DMS 273 (cell line): ENCODE data around the gene PAM16.
"Not testable (repeated sequence)": the region's sequence is repeated elsewhere in the genome, so short reads cannot be mapped to it uniquely, and the experiment has no call there.

Source experiments
- DNase-seq: peaks from one replicate; lab custom pipeline; 2025; ENCODE audit not compliant: unreplicated experiment; lab: John Stamatoyannopoulos, UW

PAM16 gene

DNA sequence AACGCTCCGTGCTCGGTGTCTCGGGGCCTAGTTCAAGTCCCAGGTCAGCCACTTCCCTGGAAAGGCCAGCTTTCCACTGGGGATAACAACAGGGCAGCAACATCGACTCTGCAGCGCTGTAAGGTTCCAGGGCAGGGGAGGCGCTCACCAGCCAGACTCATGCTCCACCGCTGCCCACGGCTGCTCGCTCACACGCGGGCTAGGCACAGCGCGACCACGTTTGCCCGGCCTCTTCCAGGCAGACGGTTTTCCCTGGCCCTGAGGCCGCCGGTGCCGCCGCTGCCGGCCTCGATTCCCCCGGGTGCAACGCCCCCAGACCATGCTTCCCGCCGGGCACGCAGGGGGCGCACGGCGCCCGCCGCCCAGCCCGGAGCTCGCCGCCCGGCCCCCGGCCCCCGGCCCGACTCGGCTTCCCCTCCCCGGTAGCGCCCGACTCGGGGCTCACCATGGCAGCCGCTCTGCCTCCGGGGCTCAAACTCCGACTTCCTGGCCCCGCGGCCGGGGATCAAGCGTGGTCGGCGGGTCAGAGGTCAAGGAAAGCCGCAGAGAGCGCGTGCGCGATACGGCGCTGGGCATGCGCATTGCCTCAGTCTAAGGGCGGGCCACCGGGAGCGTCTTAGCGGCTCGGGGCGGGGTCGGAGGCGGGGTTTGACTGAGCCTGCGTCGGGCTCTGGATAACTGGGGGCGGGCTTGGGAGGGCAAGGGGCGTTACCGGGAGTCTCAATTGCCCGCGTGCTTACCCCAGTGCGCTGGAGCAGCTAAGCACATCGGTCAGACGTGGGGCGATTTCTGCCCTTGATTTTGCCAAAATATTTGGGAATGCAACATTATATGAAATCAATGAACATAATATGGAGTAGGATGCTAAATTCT is at the start of gene PAM16:
TSS of gene PAM16 (minus strand) at position 535 of the 873 bp plus-strand sequence. CDS start at position 448, 87 bp downstream.
- DNase-seq, result peak; percentile 99

DNA sequence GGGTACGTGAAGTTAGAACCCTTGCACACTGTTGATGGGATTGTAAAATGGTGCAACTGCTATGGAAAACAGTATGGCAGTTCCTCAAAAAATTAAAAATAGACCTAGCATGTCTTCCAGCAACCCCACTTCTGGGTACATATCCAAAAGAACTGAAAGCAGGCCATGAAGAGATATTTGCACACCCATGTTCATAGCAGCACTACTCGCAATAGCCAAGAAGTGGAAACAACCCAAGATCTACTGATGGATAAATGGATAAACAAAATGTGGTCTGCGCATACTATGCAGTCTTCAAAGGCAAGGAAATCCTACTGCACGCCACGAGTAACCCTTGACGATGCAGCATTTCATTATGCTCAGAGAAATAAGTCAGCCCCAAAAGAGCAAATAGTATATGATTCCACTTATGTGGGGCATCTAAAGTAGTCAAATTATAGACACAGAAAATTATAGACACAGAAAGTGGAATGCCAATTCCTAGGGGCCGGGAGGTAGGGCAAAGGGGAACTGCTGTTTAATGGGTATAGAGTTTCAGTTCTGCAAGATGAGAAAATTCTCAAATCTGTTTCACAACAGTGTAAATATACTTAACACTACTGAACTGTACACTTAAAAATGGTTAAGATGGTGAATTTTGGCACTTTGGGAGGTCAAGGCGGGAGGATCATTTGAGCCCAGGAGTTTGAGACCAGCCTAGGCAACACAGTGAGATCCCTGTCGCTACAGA is 48.0 kb upstream of the PAM16 start:
- no peak for DNase-seq

DNA sequence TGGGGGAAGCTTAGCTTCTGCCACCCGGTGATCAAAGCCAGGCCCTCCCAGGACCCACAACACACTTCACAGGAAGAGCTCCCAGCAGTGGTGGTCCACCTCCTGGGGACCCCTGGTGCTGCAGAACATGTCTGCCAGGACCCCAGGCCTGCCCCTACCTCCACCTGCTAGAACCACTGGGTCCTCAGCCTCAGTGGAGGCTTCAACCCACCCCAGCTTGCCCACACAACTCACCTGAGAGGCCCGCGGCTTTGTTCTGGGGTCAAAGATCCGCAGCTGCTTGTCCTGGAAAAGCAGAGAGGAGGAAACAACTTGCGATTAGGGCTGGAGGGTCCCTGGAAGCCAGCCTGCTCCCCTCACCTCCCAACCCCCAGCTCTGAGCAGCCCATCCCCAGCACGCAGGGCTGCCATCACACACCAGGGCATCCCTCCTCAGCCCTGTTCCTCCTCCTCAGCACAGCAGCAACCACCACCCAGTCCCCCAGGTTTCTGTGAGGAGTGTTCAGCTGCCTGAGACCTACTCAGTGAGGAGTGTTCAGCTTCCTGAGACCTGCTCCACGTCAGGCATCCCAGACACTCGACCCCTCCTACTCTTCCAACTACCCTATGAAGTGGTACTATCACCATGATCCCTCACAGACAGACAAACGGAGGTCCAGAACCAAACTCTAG is 44.1 kb upstream of the PAM16 start:
- no peak for DNase-seq

DNA sequence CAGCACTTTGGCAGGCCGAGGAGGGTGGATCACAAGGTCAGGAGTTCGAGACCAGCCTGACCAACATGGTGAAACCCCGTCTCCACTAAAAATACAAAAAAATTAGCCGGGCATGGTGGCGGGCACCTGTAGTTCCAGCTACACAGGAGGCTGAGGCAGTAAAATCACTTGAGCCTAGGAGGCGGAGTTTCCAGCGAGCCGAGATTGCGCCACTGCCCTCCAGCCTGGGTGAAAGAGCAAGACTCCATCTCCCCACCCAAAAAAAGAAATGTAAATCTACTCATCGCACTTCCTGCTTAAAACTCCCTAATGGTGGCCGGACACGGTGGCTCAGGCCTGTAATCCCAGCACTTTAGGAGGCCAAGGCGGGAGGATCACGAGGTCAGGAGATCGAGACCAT is 42.7 kb upstream of the PAM16 start:
- not testable (repeated sequence) for DNase-seq

DNA sequence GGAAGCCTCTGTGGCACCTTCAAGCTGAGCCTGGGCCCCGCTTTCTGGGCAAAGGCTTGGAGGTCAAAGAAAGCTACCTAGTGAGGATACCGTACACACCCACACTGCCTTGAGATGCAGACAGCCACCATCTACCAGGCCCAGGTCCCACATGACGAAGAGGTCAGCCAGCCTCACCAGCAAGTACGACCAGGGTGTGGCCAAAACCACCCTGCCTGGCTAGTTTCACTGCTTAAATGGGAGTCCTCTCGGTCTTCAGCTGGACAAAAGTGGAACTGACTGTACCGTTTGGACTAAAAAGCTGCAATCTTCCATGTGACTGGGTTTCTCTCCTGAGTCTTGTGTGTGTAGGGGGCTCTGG is 42.1 kb upstream of the PAM16 start:
- no peak for DNase-seq

DNA sequence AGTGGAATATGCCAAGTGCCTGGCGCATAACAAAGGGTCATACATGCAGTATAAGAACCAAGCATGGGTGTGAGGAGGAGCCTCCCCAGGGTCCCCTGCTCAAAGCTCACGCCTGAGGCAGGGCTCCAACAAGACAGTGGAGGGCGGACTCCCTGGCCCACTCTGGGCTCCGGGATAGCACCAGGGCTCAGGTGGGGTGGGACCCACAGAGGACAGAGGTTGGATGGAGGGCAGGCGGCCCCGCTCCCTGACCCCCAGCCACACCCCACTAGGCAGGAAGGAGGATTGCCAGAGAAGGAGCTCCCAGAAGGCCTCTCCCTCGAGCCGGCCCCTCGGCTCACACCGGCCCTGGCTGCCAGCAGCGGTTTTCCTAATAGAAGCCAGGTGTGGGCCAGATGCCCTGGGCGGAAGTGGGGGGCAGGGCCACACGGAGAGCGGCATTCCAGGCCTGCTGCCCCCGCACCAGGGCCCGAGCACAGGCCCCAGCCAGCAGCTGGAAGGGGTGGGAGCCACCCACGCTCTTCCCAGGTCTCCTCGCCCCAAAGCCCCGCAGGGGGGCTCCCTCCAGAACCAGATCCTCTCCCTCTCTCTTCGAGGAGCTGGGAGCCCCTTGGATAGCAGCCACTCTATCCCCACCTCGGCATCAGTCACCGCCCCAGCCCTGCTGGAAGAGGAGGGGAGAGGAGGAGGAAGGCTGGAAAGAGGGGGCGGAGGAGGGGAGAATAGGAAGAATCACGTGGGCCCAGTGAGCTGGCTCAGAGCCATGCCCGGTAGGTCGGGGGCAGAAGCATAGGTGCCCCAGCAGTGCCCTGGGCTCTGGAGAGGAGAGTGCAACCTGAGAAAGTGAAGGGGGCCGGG is 41.5 kb upstream of the PAM16 start:
- DNase-seq, result peak; percentile 91

DNA sequence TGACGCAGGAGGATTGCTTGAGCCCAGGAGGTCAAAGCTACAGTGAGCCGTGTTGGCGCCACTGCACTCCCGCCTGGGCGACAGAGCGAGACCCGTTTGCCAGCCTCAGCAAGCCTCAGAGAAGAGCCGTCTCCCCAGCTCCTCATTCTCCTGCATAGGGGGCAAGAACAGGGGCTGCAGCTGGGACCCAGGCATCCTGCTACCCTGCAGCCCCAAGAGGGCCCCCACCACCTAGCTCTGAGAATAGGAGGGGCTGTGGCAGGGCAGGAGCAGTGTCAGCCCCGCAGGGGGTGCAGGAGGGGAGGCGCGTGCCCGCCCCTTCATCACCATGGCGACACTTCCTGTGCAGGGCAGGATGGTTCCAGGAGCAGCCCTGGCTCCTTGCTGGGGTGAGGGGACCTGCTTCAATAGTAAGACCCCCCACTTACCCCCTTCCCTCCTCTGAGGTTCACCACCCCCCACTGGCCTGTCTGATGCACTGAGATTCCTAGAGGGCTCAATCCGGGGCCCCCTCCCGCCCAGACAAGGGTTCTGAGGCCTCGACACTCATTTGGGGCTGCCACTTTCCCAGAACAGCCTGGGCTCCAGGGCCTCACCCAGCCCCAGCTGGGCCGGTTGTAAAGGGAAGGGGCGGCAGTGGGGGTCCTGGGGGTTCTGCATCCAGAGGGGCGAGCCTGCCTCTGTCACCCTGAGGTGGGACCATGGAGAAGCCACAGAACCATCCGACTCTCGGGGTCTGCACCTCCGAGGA is 40.7 kb upstream of the PAM16 start:
- peak; percentile 56 for DNase-seq

DNA sequence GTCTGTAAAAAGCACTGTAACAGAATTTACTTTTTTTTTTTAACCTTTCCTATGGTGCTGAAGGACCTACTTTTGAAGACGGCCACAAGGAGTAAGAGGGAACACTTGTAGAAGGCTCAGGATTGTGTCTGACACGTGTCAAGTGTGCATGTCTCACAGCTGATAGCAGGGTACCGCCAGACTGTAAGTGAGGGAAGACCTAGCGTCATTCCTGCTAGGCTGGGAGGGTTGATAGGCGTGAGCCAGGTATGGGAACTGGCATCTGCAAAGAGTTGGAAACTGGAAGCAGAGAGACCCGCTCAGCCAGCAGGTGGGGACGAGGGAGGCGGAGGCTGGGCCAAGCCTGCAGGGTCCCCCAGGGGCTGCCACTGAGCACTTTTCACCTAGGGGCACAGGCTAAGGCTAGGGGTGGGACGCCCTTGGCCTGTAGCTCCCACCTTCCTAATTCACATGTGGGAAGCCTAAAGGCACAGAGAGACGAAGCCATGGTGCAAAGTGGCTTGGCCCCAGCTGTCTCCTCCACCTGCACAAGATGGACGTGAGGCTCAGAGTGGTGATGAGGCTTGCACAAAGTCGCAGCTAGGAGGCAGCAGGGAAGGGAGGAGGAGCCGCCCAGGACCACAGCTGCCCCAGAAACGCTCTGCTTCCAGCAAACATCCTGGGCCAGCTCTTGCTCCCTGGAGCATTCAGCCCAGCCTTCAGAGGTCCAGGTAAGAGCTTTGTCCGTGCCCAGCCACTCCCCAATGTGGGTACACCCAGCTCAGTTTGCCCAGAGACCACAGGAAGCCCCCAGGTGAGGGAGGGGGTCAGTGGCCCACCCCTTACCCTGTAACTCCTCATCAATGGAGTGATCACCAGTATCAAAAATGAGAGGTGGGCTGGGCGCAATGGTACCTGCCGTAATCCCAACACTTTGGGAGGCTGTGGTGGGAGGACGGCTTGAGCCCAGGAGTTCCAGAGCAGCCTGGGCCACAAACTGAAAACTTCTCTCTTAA is 39.4 kb upstream of the PAM16 start:
- peak; percentile 52 for DNase-seq

DNA sequence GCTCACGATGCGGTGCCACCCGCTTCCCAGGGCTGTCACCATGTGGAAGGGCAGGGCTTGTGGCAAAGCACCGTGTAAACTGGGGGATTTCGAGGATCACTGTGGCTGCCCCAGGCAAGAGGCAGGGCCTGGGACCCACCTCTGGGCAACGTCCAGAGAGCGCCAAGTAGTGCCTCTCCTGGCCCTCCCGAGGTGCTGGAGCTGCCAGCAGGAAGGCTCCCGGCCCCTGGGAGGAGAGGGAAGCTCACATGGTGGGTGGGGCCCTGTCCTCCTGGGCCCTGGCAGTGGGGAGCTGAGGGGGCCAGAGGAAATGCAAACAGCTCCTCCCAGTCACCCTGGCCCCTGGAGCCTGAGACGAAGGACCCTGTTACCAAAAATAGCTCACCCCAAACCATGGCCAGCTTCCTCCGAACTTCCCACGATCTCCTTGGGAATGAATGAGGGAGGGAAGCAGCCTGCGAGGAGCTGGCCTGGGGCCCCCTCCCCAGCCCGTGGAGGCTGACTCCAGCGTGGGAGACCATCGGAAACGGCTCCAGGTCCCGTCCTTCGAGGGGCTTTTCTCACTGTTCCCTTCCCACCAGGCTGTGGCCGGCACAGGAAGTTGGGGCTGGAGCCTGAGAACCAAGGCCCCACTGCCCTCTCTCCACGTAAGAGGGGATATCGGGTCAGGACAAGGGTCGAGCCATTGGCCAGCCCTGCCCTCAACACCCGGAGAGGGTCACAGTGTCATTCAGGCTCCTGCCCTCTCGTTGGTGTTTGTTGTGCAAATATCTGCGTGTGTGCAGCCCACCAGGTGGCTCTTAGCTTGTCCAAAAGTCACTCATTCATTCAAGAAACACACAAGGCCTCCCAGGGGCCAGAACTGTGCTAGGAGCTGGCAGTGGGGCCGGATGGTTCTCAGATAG is 38.2 kb upstream of the PAM16 start:
- DNase-seq, result no peak

DNA sequence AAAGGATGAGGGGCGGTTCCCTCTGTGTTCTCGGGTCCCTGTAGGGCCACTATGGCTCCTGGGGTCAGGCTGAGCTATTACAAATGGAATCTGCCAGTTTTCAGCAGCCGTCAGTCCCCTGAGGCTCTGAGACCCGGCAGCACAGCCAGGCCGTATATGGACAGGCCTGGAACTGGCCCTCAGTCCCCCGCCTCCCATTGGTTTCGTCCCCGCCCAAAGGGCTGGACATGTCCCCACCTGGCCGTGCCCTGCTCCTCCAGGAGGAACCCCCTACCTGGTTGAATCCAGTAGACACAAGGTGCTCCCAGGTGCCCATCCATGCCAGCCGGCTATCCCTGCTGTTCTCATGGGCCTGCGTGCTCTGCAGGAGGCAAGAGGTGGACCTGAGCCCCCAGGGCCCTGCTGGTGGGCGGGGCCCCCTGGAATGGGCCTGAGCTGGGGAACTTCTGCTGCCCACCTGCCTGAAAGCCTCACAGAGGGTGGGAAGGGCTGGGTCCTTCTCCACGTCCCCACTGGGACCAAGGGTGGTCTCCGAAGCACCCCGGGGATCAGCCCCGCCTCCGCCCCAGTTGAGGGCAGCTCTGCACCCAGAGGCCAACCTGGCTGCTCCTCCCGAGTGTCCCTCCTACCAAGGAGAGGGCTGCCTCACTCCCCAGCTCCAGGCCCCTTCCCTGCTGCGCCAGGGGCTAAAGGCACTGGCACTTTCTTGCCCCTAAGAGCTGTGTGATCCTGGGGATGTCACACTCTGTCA is 37.3 kb upstream of the PAM16 start:
- DNase-seq, result no peak

DNA sequence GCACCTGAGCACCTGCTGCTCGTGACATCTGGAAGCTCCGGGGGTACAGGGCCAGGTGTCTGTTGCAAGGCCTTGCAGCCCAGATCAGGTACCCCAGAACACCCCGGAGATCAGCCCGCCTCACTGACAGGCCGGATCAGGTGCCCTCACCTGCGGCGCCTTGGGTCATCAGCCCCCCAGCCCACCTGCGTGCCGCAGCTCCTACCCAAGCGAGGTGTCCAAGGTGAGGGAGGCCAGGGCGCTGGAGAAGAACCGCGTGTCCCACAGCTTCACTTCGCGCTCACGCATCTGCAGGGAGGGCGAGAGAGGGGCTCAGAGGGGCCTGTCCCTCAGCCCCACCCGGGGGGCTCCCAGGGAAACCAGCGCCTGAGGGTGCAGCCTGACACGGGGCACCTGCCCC is 36.7 kb upstream of the PAM16 start:
- no peak for DNase-seq

DNA sequence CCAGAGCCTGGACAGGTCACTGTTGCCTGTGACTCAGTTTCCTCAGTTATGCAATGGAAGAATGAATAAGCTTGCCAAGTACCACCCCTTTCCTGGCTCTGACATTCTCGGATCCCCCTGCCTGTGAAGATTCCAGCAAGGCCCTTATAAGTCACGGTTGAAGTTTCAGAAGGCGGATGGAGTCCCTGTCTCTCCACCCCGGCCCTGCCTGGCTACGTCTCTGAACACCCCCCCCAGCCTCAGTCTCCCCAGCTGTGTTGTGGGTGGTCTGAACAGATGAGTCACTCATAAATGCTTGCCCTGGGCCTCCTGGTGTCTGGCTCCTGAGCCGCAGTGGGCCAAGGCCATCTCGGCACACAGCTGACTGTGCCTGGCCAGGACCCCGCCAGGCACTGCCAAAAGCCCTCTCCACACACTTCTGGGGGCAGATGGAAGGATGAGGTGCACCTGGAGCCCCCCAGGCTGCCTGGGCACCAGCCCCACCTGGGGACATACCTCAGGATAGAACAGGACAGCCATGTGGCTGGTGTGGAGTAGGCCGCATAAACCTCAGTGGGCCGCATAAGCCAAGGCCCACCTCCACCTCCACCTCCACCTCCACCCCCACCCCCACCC is 35.9 kb upstream of the PAM16 start:
- no peak for DNase-seq

DNA sequence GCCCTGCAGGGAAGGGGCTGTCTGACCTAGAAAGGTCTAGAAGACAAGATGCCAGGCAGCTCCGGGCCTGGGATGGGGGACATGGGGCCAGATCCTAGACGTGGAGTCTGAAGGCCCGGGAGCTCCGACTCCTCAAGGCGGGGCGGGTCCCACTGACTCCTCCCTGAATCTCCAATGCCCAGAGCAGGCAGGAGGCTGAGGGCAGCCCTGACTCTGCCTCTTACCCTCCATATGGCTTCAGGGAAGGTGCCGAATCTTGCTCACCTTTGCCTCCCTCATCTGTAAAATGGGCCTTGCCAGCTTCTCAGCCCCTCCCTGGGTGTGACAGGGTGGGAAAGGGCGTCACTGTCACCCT is 35.3 kb upstream of the PAM16 start:
- DNase-seq, result peak; percentile 28

DNA sequence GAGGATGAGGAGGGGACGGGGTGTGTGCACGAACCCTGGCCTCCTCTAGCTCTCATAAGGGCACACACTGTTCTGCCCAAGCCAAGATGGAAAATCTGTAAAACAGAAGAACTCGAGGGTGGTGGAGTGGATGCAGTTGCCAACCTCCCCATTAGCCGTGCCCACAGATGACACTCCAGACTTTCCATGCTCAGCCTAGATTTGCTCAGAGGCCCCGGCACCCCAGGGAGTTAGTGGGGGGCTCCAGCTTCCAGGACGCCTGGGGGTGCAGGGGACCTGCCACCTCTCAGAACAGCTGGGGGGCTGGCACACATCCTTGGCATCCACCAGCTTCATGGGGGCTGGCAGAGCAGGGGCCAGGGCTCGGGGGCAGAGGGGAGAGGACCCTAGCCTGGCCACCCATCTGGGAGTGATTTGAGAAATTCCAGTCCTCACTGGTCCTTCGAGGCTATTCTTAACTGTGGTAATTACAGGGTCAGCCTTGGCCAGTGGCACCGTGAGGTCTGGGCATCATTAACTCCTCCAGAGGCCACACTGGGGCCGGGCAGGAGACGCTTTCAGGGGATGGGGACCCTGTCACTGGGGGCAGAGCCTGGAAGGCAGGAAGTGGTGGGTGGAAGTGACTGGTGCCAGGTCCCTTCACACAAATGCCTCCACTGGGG is 34.8 kb upstream of the PAM16 start:
- no peak for DNase-seq

DNA sequence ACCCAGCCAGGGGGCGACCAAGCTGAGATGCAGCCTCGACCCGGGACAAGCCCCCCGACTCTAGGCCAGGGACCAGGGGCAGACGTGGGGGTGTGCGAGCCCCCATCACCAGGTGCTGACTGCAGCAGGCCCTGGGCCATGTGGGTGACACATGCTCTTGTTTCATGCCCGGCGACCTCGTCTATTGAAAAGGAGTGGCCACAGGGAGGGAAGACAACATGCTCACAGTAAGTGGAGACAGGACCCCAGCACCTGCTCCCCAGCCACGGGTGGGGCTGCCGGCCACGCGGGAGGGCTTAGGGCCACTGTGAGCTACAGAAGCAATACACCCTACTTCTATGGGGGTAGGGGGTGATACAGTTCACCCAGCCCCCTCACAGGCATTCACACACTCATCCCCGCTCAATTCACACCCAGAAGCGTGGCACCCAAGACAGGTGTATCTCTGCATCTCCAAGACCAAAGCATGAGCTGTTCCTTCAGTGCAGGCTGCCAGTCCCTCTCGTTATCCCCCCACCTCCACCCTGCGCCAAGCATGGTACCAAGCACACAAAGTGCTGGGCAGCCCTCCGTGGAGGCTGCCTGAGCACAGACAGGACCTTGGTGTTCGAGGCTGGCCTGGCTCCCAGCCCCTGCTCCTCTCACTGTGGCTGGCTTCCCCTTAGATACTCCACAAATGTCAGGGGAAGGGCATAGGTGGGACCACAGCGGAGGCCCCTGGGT is 34.1 kb upstream of the PAM16 start:
- DNase-seq, result no peak

DNA sequence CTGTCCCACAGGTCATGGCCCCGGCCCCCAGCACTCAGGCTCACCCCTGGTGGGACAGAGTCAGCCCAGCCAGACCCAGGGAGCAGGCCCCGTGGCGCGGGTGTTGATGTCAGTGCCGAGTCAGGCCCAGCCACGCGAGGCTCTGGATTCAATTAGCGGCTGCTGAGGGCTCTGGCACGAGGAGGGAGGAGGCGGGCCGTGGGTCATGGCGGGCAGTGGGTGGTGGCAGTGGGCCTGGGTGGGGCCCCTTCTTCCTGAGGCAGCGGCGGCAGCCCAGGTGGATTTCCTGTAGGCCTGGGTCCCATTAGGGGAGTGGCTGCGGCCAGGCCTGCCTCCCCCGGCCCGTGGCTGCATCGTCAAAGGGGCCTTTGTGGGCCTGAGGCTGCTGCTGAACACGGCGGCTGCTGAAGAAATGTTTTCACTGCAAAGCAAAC is 33.4 kb upstream of the PAM16 start:
- DNase-seq, result no peak
